K562 (cell line): ENCODE measurements around the gene CRYGB. TPM values are rescaled to one million over a fixed set of nuclear protein-coding genes. Genes with fewer than 3 reads are reported as not detected.

Experiments used
- ATAC-seq: fragments of 200-7000 bp; cut with Tn5 transposase; 3 replicates; pipeline ENCODE4 v1.9.1; 2020; ENCODE audit warnings: moderate library complexity
- BruUV-seq: library from RNA; stranded (reverse); fragments of 400-500 nt; replicated peaks from 2 replicates; lab custom pipeline; 2021; lab: Mats Ljungman, UMichigan
- CTCF ChIA-PET: fragments of 300-600 bp; formaldehyde crosslinking; extraction: SDS; loops from one replicate; lab custom pipeline; 2021; ENCODE audit warnings: low intra/inter-chr PET ratio; lab: Yijun Ruan, JAX
- POLR2A ChIA-PET: fragments of 300-600, 350-650 bp; sonication (Branson Sonifier 250); formaldehyde crosslinking; extraction: SDS; loops from one replicate; lab custom pipeline; 2021; ENCODE audit warnings: antibody characterized with exemption, inconsistent platforms; lab: Yijun Ruan, JAX
- DNase-seq, 4 experiments: peaks; one replicate each; pipeline versions ENCODE4 v3.0.0 to v3.0.0-alpha.2; 2011 to 2018; ENCODE audit warnings: low spot score in 3 of 4, mixed read lengths in 3 of 4; ENCODE audit errors: extremely low read depth in 1 of 4
- FAIRE-seq: peaks from 2 replicates; lab custom pipeline; 2011; peaks lifted over from hg19 to GRCh38; lab: Jason Lieb, UNC
- H2AFZ ChIP-seq: 2 replicates; pipeline ENCODE4 v1.6.0; 2011; ENCODE audit warnings: low read depth, low read length, control low read depth, inconsistent platforms
- H3K27ac ChIP-seq: fragments of 200-600 bp; 3 replicates; pipeline ENCODE4 v1.8.0; 2011; ENCODE audit warnings: low read depth, mild to moderate bottlenecking, control low read depth, inconsistent platforms, low read length, moderate library complexity, mixed read lengths; ENCODE audit errors: extremely low read depth
- H3K27me3 ChIP-seq, 2 experiments: fragments of 300-600 bp in 1 of 2; 2 replicates in 1 of 2; 3 replicates in 1 of 2; pipeline versions ENCODE4 v1.6.0 to v1.8.0; 2011; ENCODE audit warnings: inconsistent platforms in 2 of 2, low read length in 2 of 2, mild to moderate bottlenecking in 1 of 2, mixed read lengths in 1 of 2, moderate library complexity in 1 of 2; ENCODE audit not compliant: control insufficient read depth in 2 of 2, insufficient read depth in 2 of 2
- H3K36me3 ChIP-seq: fragments of 300-600 bp; 3 replicates; pipeline ENCODE4 v1.8.0; 2011; ENCODE audit warnings: mild to moderate bottlenecking, low read length, inconsistent platforms; ENCODE audit not compliant: control insufficient read depth, insufficient read depth
- H3K4me1 ChIP-seq, 2 experiments: fragments of 200-600 bp in 1 of 2; replicated peaks in 1 of 2; 2 replicates in 1 of 2; 3 replicates in 1 of 2; pipeline versions ENCODE4 v1.5.1 to v1.8.0; 2011; ENCODE audit warnings: inconsistent platforms in 2 of 2, low read length in 2 of 2, mild to moderate bottlenecking in 1 of 2, mixed read lengths in 1 of 2, moderate library complexity in 1 of 2; ENCODE audit not compliant: control insufficient read depth in 2 of 2, insufficient read depth in 2 of 2
- H3K4me2 ChIP-seq: 2 replicates; pipeline ENCODE4 v1.6.1; 2011; ENCODE audit warnings: low read length, control low read depth, inconsistent platforms, mixed read lengths; ENCODE audit not compliant: insufficient read depth
- H3K4me3 ChIP-seq: fragments of 200-600 bp; sonication (generic), shearing (Covaris generic); 2 replicates; pipeline ENCODE4 v1.5.1; 2016; ENCODE audit warnings: control low read depth, inconsistent platforms
- H3K79me2 ChIP-seq: fragments of 200-600 bp; 3 replicates; pipeline ENCODE4 v1.8.0; 2011; ENCODE audit warnings: low read length, inconsistent platforms; ENCODE audit not compliant: control insufficient read depth, insufficient read depth
- H3K9ac ChIP-seq, 2 experiments: 2 replicates each; pipeline versions ENCODE4 v1.6.0 to v1.6.1; 2011; ENCODE audit warnings: low read depth in 2 of 2, low read length in 2 of 2, control low read depth in 1 of 2, inconsistent platforms in 1 of 2, mild to moderate bottlenecking in 1 of 2, mixed read lengths in 1 of 2; ENCODE audit not compliant: insufficient read depth in 1 of 2
- H3K9me1 ChIP-seq: one replicate; pipeline ENCODE4 v1.6.0; 2011; ENCODE audit warnings: inconsistent platforms, mild to moderate bottlenecking, low read length, moderate library complexity; ENCODE audit not compliant: control insufficient read depth, insufficient read depth
- H3K9me3 ChIP-seq: replicated peaks from 2 replicates; pipeline ENCODE4 v1.5.1; 2011; ENCODE audit warnings: low read depth, low read length, inconsistent platforms; ENCODE audit not compliant: control insufficient read depth, insufficient read depth
- H4K20me1 ChIP-seq: replicated peaks from 2 replicates; pipeline ENCODE4 v1.6.1; 2011; ENCODE audit warnings: low read length, inconsistent platforms, mixed read lengths; ENCODE audit not compliant: control insufficient read depth, insufficient read depth
- CCAR2 ChIP-seq: fragments of 200-400 bp; formaldehyde crosslinking; IDR thresholded peaks from 2 replicates; pipeline ENCODE4 v1.6.1; 2017; ENCODE audit warnings: mild to moderate bottlenecking, low read depth, low read length
- ESRRB ChIP-seq: fragments of 250-450 bp; sonication (Bioruptor Pico); IDR thresholded peaks from 2 replicates; pipeline ENCODE4 v1.5.0; 2020; ENCODE audit warnings: mild to moderate bottlenecking, moderate library complexity, borderline replicate concordance
- KAT7 ChIP-seq: sonication (generic); formaldehyde crosslinking; IDR thresholded peaks from 2 replicates; pipeline ENCODE4 v1.8.0; 2022; ENCODE audit warnings: missing genetic modification reagents, mild to moderate bottlenecking, borderline replicate concordance
- RUNX1 ChIP-seq: sonication (generic); IDR thresholded peaks from 2 replicates; pipeline ENCODE4 v1.6.1; 2016; ENCODE audit warnings: antibody characterized with exemption, low read depth
- SAP30 ChIP-seq: fragments of 200-600 bp; sonication (generic); IDR thresholded peaks from 2 replicates; pipeline ENCODE4 v1.6.1; 2012; ENCODE audit warnings: borderline replicate concordance, low read depth, mild to moderate bottlenecking, moderate library complexity, low read length, control low read depth, inconsistent platforms; ENCODE audit not compliant: insufficient read depth, poor library complexity, severe bottlenecking
- SPI1 ChIP-seq: IDR thresholded peaks from 2 replicates; pipeline ENCODE4 v1.6.1; 2011; ENCODE audit warnings: low read depth, low read length, control low read depth, borderline replicate concordance
- TEAD2 ChIP-seq: fragments of 450-650 bp; IDR thresholded peaks from 2 replicates; pipeline ENCODE4 v1.6.1; 2016; ENCODE audit warnings: missing genetic modification characterization, control low read depth, missing compliant biosample characterization
- THRA ChIP-seq: fragments of 450-650 bp; IDR thresholded peaks from 2 replicates; pipeline ENCODE4 v1.6.1; 2017; ENCODE audit warnings: mild to moderate bottlenecking, moderate library complexity
- TSC22D4 ChIP-seq: fragments of 450-650 bp; IDR thresholded peaks from 2 replicates; pipeline ENCODE4 v1.6.1; 2016; ENCODE audit warnings: missing genetic modification characterization, missing biosample characterization, control low read depth
- ZNF217 ChIP-seq: sonication (generic); formaldehyde crosslinking; IDR thresholded peaks from 2 replicates; pipeline ENCODE4 v1.8.0; 2022; ENCODE audit warnings: mild to moderate bottlenecking, missing genetic modification reagents
- ZNF586 ChIP-seq: fragments of 450-650 bp; formaldehyde crosslinking; conservative IDR thresholded peaks from 2 replicates; pipeline ENCODE4 v1.4.0; 2020; ENCODE audit warnings: mild to moderate bottlenecking, moderate library complexity
- WGBS: fragments of 100-300 bp; shearing (Covaris generic); methylation state at CpG from one replicate; pipeline ENCODE4 v1.1.6; 2016; ENCODE audit warnings: low coverage, mixed read lengths; ENCODE audit not compliant: insufficient coverage; ENCODE audit errors: missing lambda C conversion rate; 5-methylcytosine and 5-hydroxymethylcytosine counted together
- in situ Hi-C: fragments of 300-500 bp; cut with MboI; formaldehyde crosslinking; loops from 4 replicates; pipeline ENCODE4 v1.15.0; 2018; ENCODE audit warnings: inconsistent platforms, mixed read lengths
- intact Hi-C: fragments of 100-400 bp; cut with micrococcal nuclease; formaldehyde crosslinking; loops from 2 replicates; pipeline ENCODE4 v1.14.2; 2022
- polyA plus RNA-seq, 8 experiments: library from polyadenylated mRNA; depleted of rRNA in 4 of 8; stranded (reverse) in 5 of 8; unstranded in 3 of 8; fragments of >200 nt; fragmentation: Nextera tagmentation in 2 of 8; fragmentation: Illumina TruSeq in 1 of 8; extraction: Ambion mirVana in 2 of 8; extraction: Trizol in 1 of 8; gene quantifications; 2 replicates each; pipeline versions ENCODE4 v1.2.1 to v1.2.3, GENCODE V29; 2011 to 2014; ENCODE audit warnings: inconsistent platforms in 1 of 8, missing spikeins in 1 of 8
- total RNA-seq, 7 experiments: library from RNA; depleted of rRNA in 6 of 7; stranded (reverse); fragments of >200 nt in 6 of 7; fragmentation: Illumina TruSeq in 2 of 7; extraction: Trizol in 2 of 7; gene quantifications; 2 replicates each; pipeline versions ENCODE4 v1.2.1 to v1.2.3, GENCODE V29; 2011 to 2021; ENCODE audit warnings: low replicate concordance in 1 of 7

Gene CRYGB
- total and polyA plus RNA-seq, 9 of the 15 experiments (the other 6 are each of a cell fraction or from before 2014, with no cell fraction given): not detected

- no peaks in the 10 kb centered on the region for H4K20me1 ChIP-seq
- TF ChIP-seq ESRRB (no peak), SPI1 (no peak), KAT7 (CRISPR knock-in tag) (no peak), ZNF217 (CRISPR knock-in tag) (no peak), SAP30 (no peak), RUNX1 (no peak), TEAD2 (tag) (no peak), THRA (no peak), CCAR2 (no peak), TSC22D4 (no peak), ZNF586 (CRISPR knock-in tag) (no peak)
- no peak overlapping the region for H3K9ac ChIP-seq
- CTCF ChIA-PET: no interaction called here
- H3K79me2 ChIP-seq: no peaks in the 10 kb centered on the region
- H3K4me2 ChIP-seq: no peak overlapping the region
- ATAC-seq: no peak
- DNase-seq: no peak
- FAIRE-seq: no peak
- intact Hi-C loops (no loop called here), in situ Hi-C loops (no loop called here)
- no peaks in the 10 kb centered on the region; a peak in 1 of 5 replicates for H3K27me3 ChIP-seq
- no peaks in the 10 kb centered on the region; a peak in 1 of 5 replicates for H3K4me1 ChIP-seq
- no peaks in the 10 kb centered on the region for H3K9me3 ChIP-seq
- no peak overlapping the region for H3K4me3 ChIP-seq
- POLR2A ChIA-PET: no interaction called here
- H3K27ac ChIP-seq: no peak overlapping the region
- 27% methylated on average over 4 of the region's 4 CpGs for WGBS
- H3K36me3 ChIP-seq: no peaks in the 10 kb centered on the region
- no peak overlapping the region for H2AFZ ChIP-seq
- H3K9me1 ChIP-seq: no peaks in the 10 kb centered on the region
- BruUV-seq: no TSS peak
Observed at GRCh38 chr2:208125251-208125650, 20.7 kb downstream of the CRYGB start.
